ENCODE data around the gene MCM9.
A peak's percentile ranks its signal among the peaks of the same experiment; 100 is the strongest.

MCM9 gene

DNA sequence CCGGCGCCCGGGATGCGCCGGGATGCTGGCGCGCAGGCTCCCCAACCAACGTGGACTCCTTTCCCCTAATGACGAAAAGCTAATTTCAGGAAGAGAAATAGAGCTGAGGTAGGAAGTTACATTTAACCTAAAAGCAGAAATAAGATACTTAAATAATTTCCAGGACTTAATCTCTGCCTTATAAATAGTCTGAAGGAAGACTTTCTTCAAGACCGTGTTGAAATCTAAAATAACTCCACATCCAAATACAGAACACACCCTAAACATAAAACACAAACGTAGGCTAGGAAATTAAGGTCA, 39.7 kb downstream of the MCM9 start:
- TF ChIP-seq, protein P1, sequence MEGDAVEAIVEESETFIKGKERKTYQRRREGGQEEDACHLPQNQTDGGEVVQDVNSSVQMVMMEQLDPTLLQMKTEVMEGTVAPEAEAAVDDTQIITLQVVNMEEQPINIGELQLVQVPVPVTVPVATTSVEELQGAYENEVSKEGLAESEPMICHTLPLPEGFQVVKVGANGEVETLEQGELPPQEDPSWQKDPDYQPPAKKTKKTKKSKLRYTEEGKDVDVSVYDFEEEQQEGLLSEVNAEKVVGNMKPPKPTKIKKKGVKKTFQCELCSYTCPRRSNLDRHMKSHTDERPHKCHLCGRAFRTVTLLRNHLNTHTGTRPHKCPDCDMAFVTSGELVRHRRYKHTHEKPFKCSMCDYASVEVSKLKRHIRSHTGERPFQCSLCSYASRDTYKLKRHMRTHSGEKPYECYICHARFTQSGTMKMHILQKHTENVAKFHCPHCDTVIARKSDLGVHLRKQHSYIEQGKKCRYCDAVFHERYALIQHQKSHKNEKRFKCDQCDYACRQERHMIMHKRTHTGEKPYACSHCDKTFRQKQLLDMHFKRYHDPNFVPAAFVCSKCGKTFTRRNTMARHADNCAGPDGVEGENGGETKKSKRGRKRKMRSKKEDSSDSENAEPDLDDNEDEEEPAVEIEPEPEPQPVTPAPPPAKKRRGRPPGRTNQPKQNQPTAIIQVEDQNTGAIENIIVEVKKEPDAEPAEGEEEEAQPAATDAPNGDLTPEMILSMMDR (IDR thresholded peaks at IDR 0.05; ENCODE audit: extremely low read depth, missing control alignments): no peak
- no peak for DNase-seq (ENCODE audit: low spot score)

DNA sequence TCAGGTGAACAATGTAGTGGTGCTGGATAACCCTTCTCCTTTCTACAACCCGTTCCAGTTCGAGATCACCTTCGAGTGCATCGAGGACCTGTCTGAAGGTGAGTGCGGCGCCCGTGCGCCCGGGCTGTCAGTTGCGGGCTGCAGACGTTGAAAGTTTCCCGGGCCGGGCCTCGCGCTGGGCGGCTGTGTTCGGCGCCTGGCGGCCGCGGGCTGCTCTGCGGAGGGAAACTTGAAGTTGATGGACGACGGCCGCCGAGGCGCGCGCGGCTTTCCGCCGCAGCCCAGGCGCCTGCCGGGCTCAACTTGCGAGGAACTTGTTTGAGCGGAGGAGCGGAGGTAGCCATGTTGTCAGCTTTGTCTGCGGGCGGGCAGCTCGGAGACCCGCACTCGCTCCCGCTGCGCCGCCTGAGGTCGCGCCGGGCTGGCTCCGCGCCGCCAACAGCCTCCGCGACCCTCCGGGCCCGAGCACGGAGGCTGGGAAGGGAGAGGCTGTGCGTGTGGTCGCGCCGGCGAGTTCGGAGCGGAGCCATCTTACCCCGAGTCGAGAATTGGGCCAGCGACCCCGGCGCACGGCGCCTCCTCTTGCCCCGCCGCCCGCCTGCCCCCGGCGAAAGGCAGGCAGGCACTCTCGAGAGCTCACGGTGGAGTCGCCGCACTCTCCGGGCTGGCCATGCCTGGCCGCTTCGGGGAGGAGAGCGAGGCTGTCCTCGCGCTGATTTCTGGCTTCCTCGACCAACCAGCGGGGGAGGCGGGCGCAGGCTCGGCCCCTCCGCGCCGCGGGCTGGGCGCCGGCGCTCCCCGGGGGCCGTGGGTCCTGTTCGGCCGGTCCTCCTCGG, 40.3 kb downstream of the MCM9 start:
- TF ChIP-seq, protein P1 (IDR thresholded peaks at IDR 0.05; ENCODE audit: extremely low read depth, missing control alignments): no peak
- peak; percentile 81 for DNase-seq (ENCODE audit: low spot score)

DNA sequence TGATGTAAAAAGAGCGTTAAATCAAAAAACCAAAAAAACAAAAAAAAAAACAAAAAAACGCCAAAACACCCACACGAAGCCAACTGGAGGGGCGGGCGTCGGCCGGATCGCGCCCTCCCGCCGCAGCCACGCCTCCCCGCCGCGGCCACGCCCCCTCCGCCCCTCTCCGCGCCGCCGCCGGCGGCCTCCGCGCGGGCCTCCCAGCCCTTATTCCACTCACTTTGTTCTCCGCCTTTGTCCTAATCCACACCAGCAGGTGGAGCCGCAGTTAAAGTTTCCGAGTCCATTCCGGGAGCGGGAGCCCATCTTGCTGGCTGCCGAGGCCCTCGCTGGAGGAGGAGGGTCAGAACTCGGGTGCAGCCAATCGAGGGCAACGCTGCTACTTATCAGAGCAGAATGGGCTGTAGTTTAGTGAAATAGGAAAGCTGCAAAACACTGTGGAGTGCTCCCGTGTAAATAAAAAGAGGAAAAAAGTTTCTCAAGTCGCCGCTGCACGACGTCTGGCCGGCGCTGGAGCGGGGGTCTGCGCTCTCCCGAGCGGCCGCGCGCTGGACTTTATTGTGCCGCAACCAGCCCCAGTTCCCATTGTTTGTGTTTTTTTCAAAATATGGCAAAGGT, 41.0 kb downstream of the MCM9 start, which contains the start of gene ASF1A:
TSS of gene ASF1A (plus strand) at position 346 of the 618 bp plus-strand sequence. CDS start at position 608, 262 bp downstream.
- TF ChIP-seq, protein P1 (IDR thresholded peaks at IDR 0.05; ENCODE audit: extremely low read depth, missing control alignments): peak; percentile 50
- peak; percentile 92 for DNase-seq (ENCODE audit: low spot score)

DNA sequence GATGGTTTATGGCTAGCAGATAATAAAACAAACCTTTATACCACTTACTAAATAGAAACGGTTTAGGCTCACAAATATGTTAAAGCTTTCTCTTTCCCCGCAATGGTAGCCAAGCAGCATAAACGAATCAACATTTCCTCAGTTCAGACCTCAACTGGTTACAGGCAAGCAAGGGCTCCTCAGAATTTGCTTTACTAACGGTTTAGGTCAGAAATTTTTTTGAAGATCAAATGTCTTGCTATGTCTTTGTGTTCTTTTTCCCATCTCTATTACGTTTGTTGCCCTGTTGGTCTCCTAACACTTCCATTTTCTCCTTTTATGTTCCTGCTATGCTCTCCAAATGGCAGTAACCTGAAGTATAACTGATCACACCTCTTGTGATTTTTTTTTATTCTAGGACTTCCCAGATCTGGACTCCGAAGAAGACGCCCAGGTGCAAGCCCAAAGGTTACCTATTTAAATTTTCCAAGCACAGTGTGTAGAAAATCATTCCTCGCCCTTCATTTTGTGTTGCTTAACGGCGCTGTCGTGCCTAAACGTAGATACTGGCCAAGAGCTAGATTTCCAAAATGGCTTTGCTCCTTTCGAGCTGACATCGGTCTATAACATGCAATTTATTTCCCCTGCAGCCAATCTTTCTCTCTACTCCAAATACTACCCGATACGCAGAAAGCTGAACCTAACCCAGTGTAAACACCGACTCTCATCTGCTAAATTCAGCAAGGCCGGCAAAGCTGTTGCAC, 41.7 kb downstream of the MCM9 start:
- DNase-seq (ENCODE audit: low spot score): peak; percentile 33
- TF ChIP-seq, protein P1 (IDR thresholded peaks at IDR 0.05; ENCODE audit: extremely low read depth, missing control alignments): no peak

DNA sequence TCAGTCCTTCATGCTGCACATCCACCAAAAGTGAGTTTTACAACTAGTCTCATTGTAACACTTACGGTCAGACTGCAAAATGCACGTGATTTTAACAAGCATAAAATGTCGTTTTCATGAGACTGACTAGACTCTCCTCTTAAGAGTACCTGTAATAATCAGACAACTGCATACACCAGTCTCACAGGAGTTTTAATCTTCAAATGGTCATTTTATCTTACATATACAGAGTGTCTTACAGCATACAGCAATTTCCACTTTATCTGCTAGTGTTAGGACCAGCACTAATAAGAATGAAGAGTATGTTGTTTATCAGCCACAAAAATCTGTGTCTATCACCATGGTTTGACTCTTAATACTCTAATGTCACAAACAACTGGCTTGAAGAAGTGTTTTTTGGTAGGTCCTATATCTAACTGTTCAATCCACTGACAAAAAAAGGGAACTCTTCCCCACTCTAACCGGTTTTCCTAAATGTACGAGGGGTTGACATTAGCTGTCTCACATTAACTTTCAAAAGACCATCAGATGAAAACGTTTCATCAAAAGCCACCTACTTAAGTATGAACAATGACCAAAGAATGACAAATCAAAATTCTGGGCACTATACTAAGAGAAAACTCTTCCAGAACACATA, 42.5 kb downstream of the MCM9 start:
- TF ChIP-seq, protein P1 (IDR thresholded peaks at IDR 0.05; ENCODE audit: extremely low read depth, missing control alignments): no peak
- DNase-seq (ENCODE audit: low spot score): no peak

DNA sequence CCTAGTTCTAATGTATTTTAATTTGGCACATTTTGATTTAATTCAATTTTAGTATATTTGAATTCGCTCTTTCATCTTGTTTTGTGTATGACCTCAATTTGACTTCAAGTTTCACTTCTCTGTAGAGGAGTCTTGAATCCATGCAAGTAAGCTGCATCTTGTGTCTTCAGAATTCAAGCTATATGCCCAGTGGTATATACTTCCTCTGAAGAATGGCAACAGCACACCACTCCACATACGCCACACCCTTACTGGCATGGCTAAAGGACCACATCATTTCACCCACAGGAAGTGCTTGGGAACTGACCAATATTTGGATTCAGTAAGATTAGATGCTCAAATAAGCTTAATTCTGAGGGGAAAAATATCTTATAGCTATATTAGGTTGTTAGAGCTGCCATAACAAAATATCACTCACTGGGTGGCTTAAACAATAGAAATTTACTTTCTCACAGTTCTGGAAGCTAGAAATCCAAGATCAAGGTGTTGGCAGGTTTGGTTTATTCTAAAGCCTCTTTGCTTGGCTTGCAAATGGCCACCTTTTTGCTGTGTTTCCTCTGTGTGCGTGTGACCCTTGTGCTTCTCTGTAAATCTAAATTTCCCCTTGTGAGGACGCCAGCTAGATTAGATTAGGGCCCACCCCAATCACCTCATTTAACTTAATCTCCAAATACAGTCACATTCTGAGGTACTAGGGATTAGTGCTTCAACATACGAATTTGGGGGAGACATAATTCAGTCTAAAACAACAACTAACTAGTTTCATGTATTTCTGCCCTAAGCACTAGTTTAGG, 43.8 kb downstream of the MCM9 start:
- DNase-seq (ENCODE audit: low spot score): no peak

More for the DNA sequence above, 43.8 kb downstream of the MCM9 start:
- TF ChIP-seq, protein P1 (IDR thresholded peaks at IDR 0.05; ENCODE audit: extremely low read depth, missing control alignments): no peak
